Uterus (tissue), 2 donors: Measurements from ENCODE around the gene PHOSPHO1.

Experiments used
- CTCF ChIP-seq, 4 experiments: fragments of 200-600 bp in 2 of 4; fragments of 450-650 bp in 2 of 4; sonication (generic) in 2 of 4; IDR thresholded peaks; one replicate each; pipeline ENCODE4 v1.5.1; 2016 to 2019; ENCODE audit warnings: antibody characterized with exemption in 4 of 4, mild to moderate bottlenecking in 2 of 4, moderate library complexity in 1 of 4
- POLR2A ChIP-seq, 2 donors: fragments of 450-650 bp; IDR thresholded peaks; one replicate each; pipeline ENCODE4 v1.6.1; 2016; ENCODE audit warnings: antibody characterized with exemption in 2 of 2, mild to moderate bottlenecking in 1 of 2, moderate library complexity in 1 of 2

- TF ChIP-seq CTCF (IDR thresholded peaks at IDR 0.05) (no peak), POLR2A (IDR thresholded peaks at IDR 0.05) (no peak)
Observed at GRCh38 chr17:49194297-49194607, 36.3 kb downstream of the PHOSPHO1 start.
